Mesendoderm (in vitro differentiated cells): ENCODE measurements around the gene PANK1.

Experiments
- DNase-seq: peaks from one replicate; pipeline ENCODE4 v3.0.0; 2013
- H2AK5ac ChIP-seq: 2 replicates; pipeline ENCODE4 v1.6.1; 2013; ENCODE audit warnings: low read length, inconsistent platforms
- H2BK120ac ChIP-seq: 2 replicates; pipeline ENCODE4 v1.6.1; 2013; ENCODE audit warnings: low read depth, mild to moderate bottlenecking, low read length, moderate library complexity, mixed read lengths
- H2BK15ac ChIP-seq: replicated peaks from 2 replicates; pipeline ENCODE4 v1.6.1; 2013; ENCODE audit warnings: low read depth, mild to moderate bottlenecking, moderate library complexity
- H2BK5ac ChIP-seq: 2 replicates; pipeline ENCODE4 v1.6.1; 2013; ENCODE audit warnings: low read length, inconsistent platforms
- H3K18ac ChIP-seq: 2 replicates; pipeline ENCODE4 v1.6.1; 2013; ENCODE audit warnings: mild to moderate bottlenecking, low read length, mixed read lengths
- H3K23ac ChIP-seq: one replicate; pipeline ENCODE4 v1.6.1; 2013; ENCODE audit warnings: low read length
- H3K27ac ChIP-seq: 2 replicates; pipeline ENCODE4 v1.5.1; 2013; ENCODE audit warnings: low read depth, mild to moderate bottlenecking, inconsistent platforms, low read length, moderate library complexity
- H3K27me3 ChIP-seq: 2 replicates; pipeline ENCODE4 v1.6.1; 2013; ENCODE audit warnings: low read length, control low read depth, mild to moderate bottlenecking, inconsistent platforms; ENCODE audit not compliant: insufficient read depth, poor library complexity
- H3K36me3 ChIP-seq: 2 replicates; pipeline ENCODE4 v1.6.1; 2013; ENCODE audit warnings: low read length, inconsistent platforms; ENCODE audit not compliant: control insufficient read depth, insufficient read depth
- H3K4ac ChIP-seq: one replicate; pipeline ENCODE4 v1.6.1; 2013; ENCODE audit warnings: low read depth, mild to moderate bottlenecking, low read length, moderate library complexity
- H3K4me1 ChIP-seq: 2 replicates; pipeline ENCODE4 v1.6.1; 2013; ENCODE audit warnings: low read depth, low read length, inconsistent platforms; ENCODE audit not compliant: control insufficient read depth
- H3K4me2 ChIP-seq: 2 replicates; pipeline ENCODE4 v1.6.1; 2013; ENCODE audit warnings: low read length
- H3K4me3 ChIP-seq: 2 replicates; pipeline ENCODE4 v1.5.1; 2013; ENCODE audit warnings: mild to moderate bottlenecking, low read length
- H3K56ac ChIP-seq: one replicate; pipeline ENCODE4 v1.6.1; 2013; ENCODE audit warnings: low read length
- H3K79me1 ChIP-seq: 2 replicates; pipeline ENCODE4 v1.6.1; 2013; ENCODE audit warnings: low read length, inconsistent platforms
- H3K79me2 ChIP-seq: 2 replicates; pipeline ENCODE4 v1.6.1; 2013; ENCODE audit warnings: mild to moderate bottlenecking, low read length; ENCODE audit not compliant: control insufficient read depth, insufficient read depth
- H3K9ac ChIP-seq: 2 replicates; pipeline ENCODE4 v1.6.1; 2013; ENCODE audit warnings: low read length, inconsistent platforms
- H4K5ac ChIP-seq: one replicate; pipeline ENCODE4 v1.6.1; 2013; ENCODE audit warnings: low read length
- H4K8ac ChIP-seq: one replicate; pipeline ENCODE4 v1.6.1; 2013; ENCODE audit warnings: low read depth, mild to moderate bottlenecking, control low read depth, low read length, moderate library complexity
- WGBS: extraction: QIAGEN DNeasy Blood & Tissue Kit; methylation state at CpG from one replicate; pipeline ENCODE4 v1.1.7; 2013; ENCODE audit warnings: low lambda C conversion rate, missing lambda C conversion rate; ENCODE audit not compliant: insufficient coverage; ENCODE audit errors: extremely low coverage; 5-methylcytosine and 5-hydroxymethylcytosine counted together

Gene PANK1

GRCh38 chr10:89651916-89652573, 7.0 kb upstream of the PANK1 start:
- Histone ChIP-seq H3K4ac (no peak overlapping the region), H4K8ac (no peak overlapping the region), H3K27ac (no peak overlapping the region), H3K79me1 (no peaks in the 10 kb centered on the region), H2AK5ac (no peak overlapping the region), H3K56ac (no peak overlapping the region), H2BK120ac (no peak overlapping the region), H4K5ac (no peak overlapping the region), H3K4me1 (no peaks in the 10 kb centered on the region), H3K4me3 (no peak overlapping the region), H3K18ac (no peak overlapping the region), H3K79me2 (no peaks in the 10 kb centered on the region), H3K27me3 (no peaks in the 10 kb centered on the region), H3K36me3 (no peaks in the 10 kb centered on the region), H2BK5ac (no peak overlapping the region), H3K9ac (no peak overlapping the region), H3K4me2 (no peak overlapping the region), H2BK15ac (no peak overlapping the region), H3K23ac (no peak overlapping the region)
- DNase-seq = no peak
- WGBS = no CpG with 5 or more reads among the region's 3 CpGs

GRCh38 chr10:89651205-89651915, 6.3 kb upstream of the PANK1 start:
- no peak overlapping the region for H4K5ac ChIP-seq
- H4K8ac ChIP-seq = peak overlapping the region; percentile 42
- no peak overlapping the region for H3K56ac ChIP-seq
- H3K79me2 ChIP-seq = no peaks in the 10 kb centered on the region
- H2AK5ac ChIP-seq = no peak overlapping the region
- H3K4me1 ChIP-seq = no peaks in the 10 kb centered on the region
- peak; percentile 11 for DNase-seq
- no peak overlapping the region for H3K4ac ChIP-seq
- no peak overlapping the region for H3K27ac ChIP-seq
- no peaks in the 10 kb centered on the region for H3K27me3 ChIP-seq
- no peak overlapping the region for H3K9ac ChIP-seq
- H2BK120ac ChIP-seq = no peak overlapping the region
- no peak overlapping the region for H2BK15ac ChIP-seq
- no peak overlapping the region for H3K23ac ChIP-seq
- H3K4me3 ChIP-seq = no peak overlapping the region
- WGBS = no CpG with 5 or more reads among the region's 5 CpGs
- H2BK5ac ChIP-seq = no peak overlapping the region
- no peaks in the 10 kb centered on the region for H3K79me1 ChIP-seq
- H3K18ac ChIP-seq = no peak overlapping the region
- H3K4me2 ChIP-seq = no peak overlapping the region
- H3K36me3 ChIP-seq = no peaks in the 10 kb centered on the region

GRCh38 chr10:89649051-89649450, 4.0 kb upstream of the PANK1 start:
- no CpG with 5 or more reads among the region's 1 CpG for WGBS

GRCh38 chr10:89648074-89648473, 3.0 kb upstream of the PANK1 start:
- H3K4me2 ChIP-seq = no peak overlapping the region

More at GRCh38 chr10:89649051-89649450, 4.0 kb upstream of the PANK1 start:
- no peak overlapping the region for H2BK120ac ChIP-seq
- H3K18ac ChIP-seq = no peak overlapping the region
- H3K56ac ChIP-seq = no peak overlapping the region
- H2BK5ac ChIP-seq = no peak overlapping the region
- H3K4me1 ChIP-seq = no peaks in the 10 kb centered on the region
- no peak overlapping the region for H3K4me3 ChIP-seq
- no peak overlapping the region for H3K9ac ChIP-seq
- no peak overlapping the region for H3K23ac ChIP-seq
- H3K27ac ChIP-seq = no peak overlapping the region
- H3K36me3 ChIP-seq = no peaks in the 10 kb centered on the region
- no peak overlapping the region for H4K8ac ChIP-seq
- H2BK15ac ChIP-seq = no peak overlapping the region
- H4K5ac ChIP-seq = no peak overlapping the region
- no peaks in the 10 kb centered on the region for H3K79me1 ChIP-seq
- no peak overlapping the region for H3K4ac ChIP-seq
- DNase-seq = no peak
- no peak overlapping the region for H3K4me2 ChIP-seq
- no peaks in the 10 kb centered on the region for H3K79me2 ChIP-seq
- no peaks in the 10 kb centered on the region for H3K27me3 ChIP-seq
- H2AK5ac ChIP-seq = no peak overlapping the region

GRCh38 chr10:89646889-89647657, 2.0 kb upstream of the PANK1 start:
- no peak for DNase-seq
- WGBS = no CpG with 5 or more reads among the region's 5 CpGs

More at GRCh38 chr10:89648074-89648473, 3.0 kb upstream of the PANK1 start:
- peaks cover 5% of the 10 kb centered on the region for H3K79me2 ChIP-seq
- H4K8ac ChIP-seq = no peak overlapping the region
- no peak overlapping the region for H3K4me3 ChIP-seq
- no peak overlapping the region for H3K23ac ChIP-seq
- no peaks in the 10 kb centered on the region for H3K4me1 ChIP-seq
- no peak overlapping the region for H4K5ac ChIP-seq
- H3K27me3 ChIP-seq = no peaks in the 10 kb centered on the region
- no peaks in the 10 kb centered on the region for H3K79me1 ChIP-seq
- no CpG with 5 or more reads among the region's 3 CpGs for WGBS
- no peak overlapping the region for H3K4ac ChIP-seq
- H3K9ac ChIP-seq = no peak overlapping the region
- DNase-seq = no peak
- no peaks in the 10 kb centered on the region for H3K36me3 ChIP-seq
- no peak overlapping the region for H2BK15ac ChIP-seq
- no peak overlapping the region for H3K27ac ChIP-seq
- H2BK120ac ChIP-seq = no peak overlapping the region
- H2BK5ac ChIP-seq = no peak overlapping the region
- H2AK5ac ChIP-seq = no peak overlapping the region
- no peak overlapping the region for H3K56ac ChIP-seq
- no peak overlapping the region for H3K18ac ChIP-seq

More at GRCh38 chr10:89646889-89647657, 2.0 kb upstream of the PANK1 start:
- no peak overlapping the region for H3K23ac ChIP-seq
- H4K5ac ChIP-seq = no peak overlapping the region
- H3K4ac ChIP-seq = no peak overlapping the region
- H3K27ac ChIP-seq = no peak overlapping the region
- no peak overlapping the region for H3K4me3 ChIP-seq
- H3K79me1 ChIP-seq = no peaks in the 10 kb centered on the region
- no peaks in the 10 kb centered on the region for H3K36me3 ChIP-seq
- no peak overlapping the region for H4K8ac ChIP-seq
- H3K18ac ChIP-seq = no peak overlapping the region
- H2BK5ac ChIP-seq = no peak overlapping the region
- no peak overlapping the region for H2AK5ac ChIP-seq
- H3K79me2 ChIP-seq = peaks cover 8% of the 10 kb centered on the region
- no peak overlapping the region for H3K4me2 ChIP-seq
- no peak overlapping the region for H3K56ac ChIP-seq
- H3K9ac ChIP-seq = no peak overlapping the region
- H2BK120ac ChIP-seq = no peak overlapping the region
- H2BK15ac ChIP-seq = no peak overlapping the region
- no peaks in the 10 kb centered on the region for H3K4me1 ChIP-seq
- H3K27me3 ChIP-seq = no peaks in the 10 kb centered on the region
